ENCODE results near the gene L3HYPDH. TPM values are rescaled to one million over a fixed set of nuclear protein-coding genes. Genes with fewer than 3 reads are reported as not detected.

L3HYPDH gene
- total RNA-seq, 6 experiments from 2014 or later = 10.3 to 48.5 (median 23.4) TPM

GRCh38 chr14:59509101-59509500 lies 24.9 kb upstream of the L3HYPDH start:
- peaks cover 0 to 6% (median 0%) of the 10 kb centered on the region in 4 donors for H3K36me3 ChIP-seq
- H3K27ac ChIP-seq = no peak overlapping the region
- TF ChIP-seq CTCF (IDR thresholded peaks at IDR 0.05) = no peak
- no peak for TF ChIP-seq POLR2A (IDR thresholded peaks at IDR 0.05)
- 66% methylated on average over 3 of the region's 3 CpGs for WGBS (ENCODE audit: insufficient coverage, low coverage, low lambda C conversion rate, missing lambda C conversion rate)
- H3K9me3 ChIP-seq = no peaks in the 10 kb centered on the region
- H3K4me1 ChIP-seq = no peaks in the 10 kb centered on the region
- no peak overlapping the region for H3K4me3 ChIP-seq
- intact Hi-C loops (cut with DNase I) = no loop called here
- ATAC-seq (no peak), DNase-seq (no peak)
- H3K27me3 ChIP-seq = no peaks in the 10 kb centered on the region

GRCh38 chr14:59507752-59508103 lies 23.5 kb upstream of the L3HYPDH start:
- no peak overlapping the region for H3K27ac ChIP-seq
- no peak overlapping the region for H3K4me3 ChIP-seq
- H3K36me3 ChIP-seq = peaks cover 0 to 6% (median 0%) of the 10 kb centered on the region in 4 donors
- no peak for TF ChIP-seq POLR2A (IDR thresholded peaks at IDR 0.05)
- no peak for TF ChIP-seq CTCF (IDR thresholded peaks at IDR 0.05)
- ATAC-seq (no peak), DNase-seq (no peak)
- WGBS (ENCODE audit: insufficient coverage, low coverage, low lambda C conversion rate, missing lambda C conversion rate) = 100% methylated on average over 1 of the region's 3 CpGs
- intact Hi-C loops (cut with DNase I) = no loop called here
- no peaks in the 10 kb centered on the region for H3K27me3 ChIP-seq
- H3K4me1 ChIP-seq = no peaks in the 10 kb centered on the region
- no peaks in the 10 kb centered on the region for H3K9me3 ChIP-seq

GRCh38 chr14:59507063-59507751 lies 23.0 kb upstream of the L3HYPDH start:
- H3K27me3 ChIP-seq = no peaks in the 10 kb centered on the region
- H3K27ac ChIP-seq = no peak overlapping the region
- peaks cover 0 to 6% (median 0%) of the 10 kb centered on the region in 4 donors for H3K36me3 ChIP-seq
- no peaks in the 10 kb centered on the region for H3K9me3 ChIP-seq
- intact Hi-C loops (cut with DNase I) = no loop called here
- TF ChIP-seq CTCF (IDR thresholded peaks at IDR 0.05) (peak; percentile 45 to 70 (median 52)), POLR2A (IDR thresholded peaks at IDR 0.05) (no peak)
- peak in 1 of 3 donors; percentile 46 for DNase-seq
- ATAC-seq = peak; percentile 84 to 96 (median 86)
- H3K4me1 ChIP-seq = no peaks in the 10 kb centered on the region
- H3K4me3 ChIP-seq = no peak overlapping the region

GRCh38 chr14:59503256-59503655 lies 19.0 kb upstream of the L3HYPDH start:
- TF ChIP-seq POLR2A (IDR thresholded peaks at IDR 0.05) (no peak), CTCF (IDR thresholded peaks at IDR 0.05) (no peak)
- Histone ChIP-seq H3K27me3 (no peaks in the 10 kb centered on the region), H3K36me3 (peaks cover 0 to 10% (median 0%) of the 10 kb centered on the region in 4 donors), H3K4me1 (no peaks in the 10 kb centered on the region), H3K4me3 (no peak overlapping the region), H3K27ac (no peak overlapping the region), H3K9me3 (no peaks in the 10 kb centered on the region)
- DNase-seq (no peak), ATAC-seq (no peak)
- WGBS (ENCODE audit: insufficient coverage, low coverage, low lambda C conversion rate, missing lambda C conversion rate) = 71% methylated on average over 4 of the region's 4 CpGs
- intact Hi-C loops (cut with DNase I) = no loop called here
